GM21390 (cell line): ENCODE measurements around the gene WDR46.

Experiments used
- ATAC-seq: cut with Tn5 transposase; IDR thresholded peaks from one replicate; pipeline ENCODE4 v1.9.1; 2021; ENCODE audit not compliant: unreplicated experiment

WDR46 gene

DNA sequence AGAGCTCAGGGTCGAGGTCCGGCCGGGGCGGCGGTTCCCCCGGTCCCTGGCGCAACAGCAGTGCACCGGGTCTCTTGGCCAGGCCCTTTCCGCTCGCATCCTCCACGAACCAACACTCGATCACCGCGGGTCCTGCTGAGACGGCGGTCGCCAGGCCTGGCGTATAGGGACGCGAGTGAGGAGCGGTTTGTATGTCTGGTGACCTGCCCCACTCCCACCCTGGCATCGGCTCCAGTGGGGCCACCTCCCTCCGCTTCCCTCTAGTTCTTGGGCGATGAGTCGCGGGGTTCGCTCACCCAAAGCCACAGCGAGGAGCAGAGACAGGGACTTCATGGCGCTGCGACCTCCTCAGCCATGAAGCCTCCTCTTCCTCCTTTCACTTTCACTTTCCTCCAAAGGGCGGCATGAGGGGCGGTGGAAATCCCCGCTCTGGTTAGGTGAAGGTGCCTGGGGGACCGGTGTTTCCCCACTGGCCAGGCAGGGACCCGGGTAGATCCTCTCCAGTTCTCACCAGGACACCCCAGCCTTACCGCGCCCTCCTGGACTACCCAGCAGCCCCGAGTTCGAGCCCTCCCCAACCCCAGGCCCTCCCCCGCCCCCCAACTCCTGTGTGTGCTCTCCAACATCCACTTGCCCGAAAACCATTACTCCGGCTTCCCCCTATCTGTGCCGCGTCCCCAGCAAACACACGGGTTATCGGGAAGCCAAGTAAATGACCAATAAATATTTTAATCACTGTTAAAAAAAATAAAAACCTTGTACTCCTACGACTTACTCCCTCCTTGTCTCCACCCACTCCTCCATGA, 24.9 kb upstream of the WDR46 start, which contains the start of gene TAPBP:
TAPBP (minus strand) TSS at position 370 of the 806 bp plus-strand sequence; CDS start at position 333, 37 bp downstream.
- ATAC-seq, result peak; percentile 36

GRCh38 chr6:33313105-33313708, 24.2 kb upstream of the WDR46 start:
- ATAC-seq, result no peak

GRCh38 chr6:33312361-33313104, 23.5 kb upstream of the WDR46 start:
- no peak for ATAC-seq

DNA sequence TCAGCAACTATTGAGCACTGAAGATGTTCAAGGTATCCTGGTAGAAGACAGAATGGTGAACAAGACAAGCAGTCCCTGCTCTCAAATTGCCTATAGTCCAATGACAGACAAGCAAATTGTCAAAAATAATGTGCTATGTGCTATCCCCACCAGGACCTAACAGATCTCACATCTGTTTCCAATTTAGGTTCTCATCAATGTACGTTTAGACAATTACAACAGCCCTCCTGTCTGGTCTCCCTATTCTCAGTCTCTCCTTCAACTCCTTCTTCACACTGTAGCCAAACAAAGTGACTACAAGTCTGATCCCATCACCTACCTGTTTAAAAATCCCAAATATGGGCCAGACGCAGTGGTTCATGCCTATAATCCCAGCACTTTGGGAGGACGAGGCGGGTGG, 17.3 kb upstream of the WDR46 start:
- ATAC-seq, result no peak

- no peak for ATAC-seq
Measured at GRCh38 chr6:33305052-33305451, 16.0 kb upstream of the WDR46 start.

- ATAC-seq, result no peak
Measured at GRCh38 chr6:33304216-33304615, 15.2 kb upstream of the WDR46 start.

GRCh38 chr6:33301877-33302276, 12.8 kb upstream of the WDR46 start:
- no peak for ATAC-seq

- peak; percentile 63 for ATAC-seq
Measured at GRCh38 chr6:33299237-33299944, 10.4 kb upstream of the WDR46 start.

GRCh38 chr6:33298773-33299236, 9.8 kb upstream of the WDR46 start, which contains the start of gene RGL2:
Gene RGL2 (minus strand): TSS chr6:33298942. CDS start chr6:33298610, 332 bp downstream.
- ATAC-seq, result no peak

- ATAC-seq, result no peak
Measured at GRCh38 chr6:33297956-33298772, 9.1 kb upstream of the WDR46 start.

DNA sequence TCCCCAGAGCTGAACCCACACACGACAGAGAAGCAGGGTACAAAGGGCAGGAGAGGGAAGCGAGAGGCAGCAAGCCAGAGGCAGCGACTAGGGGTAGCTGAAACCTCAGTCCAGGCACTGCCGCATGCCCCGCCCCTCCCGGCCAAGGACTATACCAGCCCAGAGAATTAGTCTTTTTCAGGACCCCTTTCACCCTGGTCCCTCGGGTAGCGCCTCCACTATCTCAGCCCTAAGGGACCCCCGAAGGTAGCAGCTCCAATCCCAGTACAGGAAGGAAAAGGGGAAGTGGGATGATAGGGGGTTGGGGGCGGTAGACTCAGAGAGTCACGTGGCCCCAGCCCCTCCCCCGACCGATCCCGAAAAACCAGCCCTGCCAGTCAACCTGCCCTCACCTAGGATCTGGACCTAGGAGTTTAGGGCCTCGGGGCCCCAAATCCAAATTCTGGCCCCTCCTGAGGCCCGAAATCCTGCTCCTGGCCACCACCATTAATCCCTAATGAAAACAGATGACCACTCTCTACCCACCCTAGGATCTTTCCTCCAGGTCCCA, 8.4 kb upstream of the WDR46 start:
- no peak for ATAC-seq

DNA sequence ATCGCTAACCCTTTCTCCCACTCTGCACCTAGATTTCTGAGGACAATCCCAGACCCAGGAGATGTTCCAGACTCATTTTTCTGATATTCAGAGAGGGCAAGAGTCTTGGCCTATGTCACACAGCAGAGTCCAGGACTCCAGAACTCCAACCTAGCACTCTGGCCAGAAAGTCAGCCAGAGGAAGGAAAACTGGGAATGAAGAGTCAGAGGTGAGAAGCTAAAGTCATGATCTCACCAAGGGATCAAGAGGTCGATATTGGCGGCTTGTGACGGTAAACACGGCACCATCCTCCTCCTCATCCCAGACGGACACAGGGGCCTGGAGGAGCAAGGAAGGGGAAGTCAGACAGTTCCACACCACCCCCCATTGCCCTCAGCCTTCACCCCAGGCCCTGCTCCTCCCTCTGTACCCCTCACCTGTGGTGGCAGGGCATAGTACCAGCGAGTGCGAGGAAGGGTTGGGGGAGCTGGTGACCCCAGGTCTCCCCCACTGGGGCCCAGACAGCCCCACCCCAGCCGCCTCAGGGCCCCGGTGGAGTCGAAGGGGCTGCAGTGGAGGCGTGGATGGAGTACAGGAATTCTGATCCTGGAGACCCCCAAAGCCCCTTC, 7.9 kb upstream of the WDR46 start:
- no peak for ATAC-seq

GRCh38 chr6:33295621-33296369, 6.8 kb upstream of the WDR46 start:
- ATAC-seq, result no peak

- ATAC-seq, result no peak
Measured at GRCh38 chr6:33294086-33294823, 5.2 kb upstream of the WDR46 start.

- no peak for ATAC-seq
Measured at GRCh38 chr6:33292996-33293682, 4.1 kb upstream of the WDR46 start.

DNA sequence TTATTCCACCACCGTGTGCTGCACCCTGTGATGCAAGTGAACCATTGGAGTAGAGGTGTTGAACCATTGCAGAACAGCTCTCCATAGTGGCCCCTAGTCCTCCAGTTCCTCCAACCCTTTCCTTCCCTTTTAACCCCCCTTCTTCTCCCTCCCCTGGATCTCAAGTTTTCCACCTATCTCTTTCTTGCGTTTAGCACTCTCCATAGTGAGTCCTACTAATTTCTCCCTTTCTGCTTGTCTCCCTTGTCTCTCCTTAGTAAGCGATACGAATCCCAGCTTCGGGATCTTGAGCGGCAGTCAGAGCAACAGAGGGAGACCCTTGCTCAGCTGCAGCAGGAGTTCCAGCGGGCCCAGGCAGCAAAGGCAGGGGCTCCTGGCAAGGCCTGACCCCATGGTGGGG, 1.4 kb upstream of the WDR46 start:
- no peak for ATAC-seq

GRCh38 chr6:33289784-33290315, 811 bp upstream of the WDR46 start:
- ATAC-seq, result no peak
